Right atrium auricular region (tissue), 2 donors: ENCODE data around the gene RGS16. TPM values are rescaled to one million over a fixed set of nuclear protein-coding genes. Genes with fewer than 3 reads are reported as not detected.
A peak's percentile ranks its signal among the peaks of the same experiment; 100 is the strongest.

Source experiments
- DNase-seq: peaks from one replicate; pipeline ENCODE4 v3.0.0-alpha.2; 2019; ENCODE audit warnings: low spot score
- H3K27ac ChIP-seq, 2 donors: fragments of 200-600 bp; sonication (generic); 1 replicate in 1 of 2; 2 replicates in 1 of 2; pipeline ENCODE4 v1.5.1; 2016 to 2019
- H3K27me3 ChIP-seq, 2 donors: fragments of 200-600 bp; sonication (generic); one replicate each; pipeline versions ENCODE4 v1.5.1 to v1.6.0; 2017 to 2019
- H3K36me3 ChIP-seq: fragments of 200-600 bp; sonication (generic); one replicate; pipeline ENCODE4 v1.5.1; 2016
- H3K4me1 ChIP-seq, 2 donors: fragments of 200-600 bp; sonication (generic); one replicate each; pipeline versions ENCODE4 v1.5.1 to v1.6.0; 2017 to 2019
- H3K4me3 ChIP-seq, 2 donors: fragments of 200-600 bp; sonication (generic); 1 replicate in 1 of 2; 2 replicates in 1 of 2; pipeline ENCODE4 v1.5.1; 2017 to 2019; ENCODE audit warnings: mild to moderate bottlenecking in 1 of 2, moderate library complexity in 1 of 2
- H3K9me3 ChIP-seq, 2 donors: fragments of 200-600 bp; sonication (generic); one replicate each; pipeline ENCODE4 v1.5.1; 2019
- CTCF ChIP-seq, 2 donors: fragments of 200-600 bp; sonication (generic); IDR thresholded peaks; one replicate each; pipeline ENCODE4 v1.5.1; 2019; ENCODE audit warnings: antibody characterized with exemption in 2 of 2
- total RNA-seq, 2 donors: library from RNA; depleted of rRNA; stranded (reverse); fragments of >200 nt; gene quantifications; one replicate each; pipeline ENCODE4 v1.1.0, GENCODE V29; 2016

The RGS16 gene
- total RNA-seq, 2 donors from 2014 or later = 1.4 to 2.2 TPM

GRCh38 chr1:182617014-182617429, 12.8 kb upstream of the RGS16 start:
- Histone ChIP-seq H3K27me3 (no peaks in the 10 kb centered on the region), H3K4me1 (peaks cover 0 to 42% of the 10 kb centered on the region in 2 donors), H3K9me3 (no peaks in the 10 kb centered on the region), H3K36me3 (no peaks in the 10 kb centered on the region), H3K27ac (no peak overlapping the region), H3K4me3 (no peak overlapping the region)
- no peak for TF ChIP-seq CTCF (IDR thresholded peaks at IDR 0.05)
- DNase-seq = no peak

- TF ChIP-seq CTCF (IDR thresholded peaks at IDR 0.05) = no peak
- Histone ChIP-seq H3K27ac (peak overlapping the region; percentile 94 to 98), H3K4me3 (peak overlapping the region in 1 of 2 donors; percentile 54), H3K4me1 (peaks cover 0 to 42% of the 10 kb centered on the region in 2 donors), H3K36me3 (no peaks in the 10 kb centered on the region), H3K9me3 (no peaks in the 10 kb centered on the region), H3K27me3 (no peaks in the 10 kb centered on the region)
- peak; percentile 79 for DNase-seq
These were observed 12.2 kb upstream of the RGS16 start for GRCh38 chr1:182616130-182617013.

- Histone ChIP-seq H3K27ac (peak overlapping the region; percentile 94 to 98), H3K36me3 (no peaks in the 10 kb centered on the region), H3K4me1 (peaks cover 0 to 42% of the 10 kb centered on the region in 2 donors), H3K9me3 (no peaks in the 10 kb centered on the region), H3K4me3 (peak overlapping the region; percentile 28 to 54), H3K27me3 (no peaks in the 10 kb centered on the region)
- DNase-seq = peak; percentile 77
- TF ChIP-seq CTCF (IDR thresholded peaks at IDR 0.05) = no peak
These were observed 11.4 kb upstream of the RGS16 start for GRCh38 chr1:182615468-182616129.

GRCh38 chr1:182614796-182615454, 10.7 kb upstream of the RGS16 start:
- Histone ChIP-seq H3K9me3 (no peaks in the 10 kb centered on the region), H3K27me3 (no peaks in the 10 kb centered on the region), H3K27ac (peak overlapping the region; percentile 94 to 98), H3K4me3 (peak overlapping the region; percentile 28 to 54), H3K4me1 (peaks cover 0 to 42% of the 10 kb centered on the region in 2 donors), H3K36me3 (no peaks in the 10 kb centered on the region)
- no peak for TF ChIP-seq CTCF (IDR thresholded peaks at IDR 0.05)
- peak; percentile 91 for DNase-seq

GRCh38 chr1:182611787-182612186, 7.6 kb upstream of the RGS16 start:
- Histone ChIP-seq H3K4me1 (peaks cover 0 to 29% of the 10 kb centered on the region in 2 donors), H3K27me3 (no peaks in the 10 kb centered on the region), H3K9me3 (no peaks in the 10 kb centered on the region), H3K4me3 (no peak overlapping the region), H3K36me3 (no peaks in the 10 kb centered on the region), H3K27ac (no peak overlapping the region)
- no peak for DNase-seq
- no peak for TF ChIP-seq CTCF (IDR thresholded peaks at IDR 0.05)
